NCI-H2107 treated with DMSO at 0.1 percent for 48 hours (cell line): Measurements from ENCODE around the gene MCM7.
A peak's percentile ranks its signal among the peaks of the same experiment; 100 is the strongest.
"Not testable (repeated sequence)": the region's sequence is repeated elsewhere in the genome, so short reads cannot be mapped to it uniquely, and the experiment has no call there.

ENCODE experiments used
- DNase-seq: peaks from one replicate; lab custom pipeline; 2025; ENCODE audit not compliant: unreplicated experiment; lab: John Stamatoyannopoulos, UW

Gene MCM7

GRCh38 chr7:100101016-100101862, at the start of gene MCM7, which contains the start of gene AP4M1:
TSS of gene MCM7 (minus strand) at chr7:100101397. CDS start at chr7:100101294, 103 bp downstream.
TSS of gene AP4M1 (plus strand) at chr7:100101643. CDS start at chr7:100101715, 72 bp downstream.
- peak; percentile 97 for DNase-seq

GRCh38 chr7:100148559-100149328, 47.5 kb upstream of the MCM7 start, which contains the start of gene LAMTOR4:
TSS of gene LAMTOR4 (plus strand) at chr7:100148918. CDS start at chr7:100148973, 55 bp downstream.
- peak; percentile 98 for DNase-seq

GRCh38 chr7:100148225-100148558, 47.0 kb upstream of the MCM7 start:
- no peak for DNase-seq

- no peak for DNase-seq
Measured at GRCh38 chr7:100147278-100147677, 46.1 kb upstream of the MCM7 start.

- DNase-seq = not testable (repeated sequence)
Measured at GRCh38 chr7:100146350-100146749, 45.2 kb upstream of the MCM7 start.

- no peak for DNase-seq
Measured at GRCh38 chr7:100142461-100142860, 41.3 kb upstream of the MCM7 start.

GRCh38 chr7:100141555-100141949, 40.4 kb upstream of the MCM7 start:
- no peak for DNase-seq

- peak; percentile 65 for DNase-seq
Measured at GRCh38 chr7:100137851-100138760, 36.9 kb upstream of the MCM7 start.

GRCh38 chr7:100132697-100133151, 31.5 kb upstream of the MCM7 start:
- DNase-seq = peak; percentile 77

GRCh38 chr7:100132126-100132525, 30.9 kb upstream of the MCM7 start:
- DNase-seq = no peak

GRCh38 chr7:100130608-100131453, 29.6 kb upstream of the MCM7 start:
- peak; percentile 66 for DNase-seq

GRCh38 chr7:100130220-100130607, 29.0 kb upstream of the MCM7 start:
- DNase-seq = not testable (repeated sequence)

- no peak for DNase-seq
Measured at GRCh38 chr7:100128637-100128963, 27.4 kb upstream of the MCM7 start.

GRCh38 chr7:100127866-100128636, 26.9 kb upstream of the MCM7 start:
- DNase-seq = no peak

- DNase-seq = peak; percentile 91
Measured at GRCh38 chr7:100126931-100127865, 26.0 kb upstream of the MCM7 start, which contains the start of gene MBLAC1. TSS of gene MBLAC1 (plus strand) at chr7:100126967. CDS start at chr7:100127396, 429 bp downstream.

GRCh38 chr7:100126239-100126930, 25.2 kb upstream of the MCM7 start:
- no peak for DNase-seq
